Activated naive CD8-positive, alpha-beta T cell treated with anti-CD3 and anti-CD28 coated beads, Interleukin-2, amount 50 U/mL, for 24 hours (primary cell): Measurements from ENCODE around the gene IRF2BPL.

Experiments used
- ATAC-seq: fragments of 150-1000 bp; cut with Tn5 transposase; one replicate; pipeline ENCODE4 v1.10.0; 2021
- DNase-seq: peaks from one replicate; pipeline ENCODE4 v3.0.0; 2021
- H3K27ac Mint-ChIP-seq: one replicate; pipeline ENCODE4 v1.8.0; 2021; ENCODE audit warnings: mild to moderate bottlenecking, mixed read lengths
- H3K27me3 Mint-ChIP-seq: one replicate; pipeline ENCODE4 v1.8.0; 2021; ENCODE audit warnings: mixed read lengths
- H3K36me3 Mint-ChIP-seq: one replicate; pipeline ENCODE4 v1.8.0; 2021; ENCODE audit warnings: low read depth, mixed read lengths
- H3K4me1 Mint-ChIP-seq: one replicate; pipeline ENCODE4 v1.8.0; 2021; ENCODE audit warnings: mixed read lengths
- H3K4me3 Mint-ChIP-seq: one replicate; pipeline ENCODE4 v1.8.0; 2021; ENCODE audit warnings: mild to moderate bottlenecking, moderate library complexity, mixed read lengths
- H3K9me3 Mint-ChIP-seq: one replicate; pipeline ENCODE4 v1.8.0; 2021; ENCODE audit warnings: mixed read lengths

The IRF2BPL gene

GRCh38 chr14:77061630-77062257 lies 33.2 kb upstream of the IRF2BPL start:
- H3K27me3 Mint-ChIP-seq: no peaks in the 10 kb centered on the region
- H3K4me1 Mint-ChIP-seq: peaks cover 5% of the 10 kb centered on the region
- no peaks in the 10 kb centered on the region for H3K9me3 Mint-ChIP-seq

GRCh38 chr14:77059276-77059915 lies 30.9 kb upstream of the IRF2BPL start:
- ATAC-seq: no peak
- H3K27me3 Mint-ChIP-seq: no peaks in the 10 kb centered on the region
- H3K36me3 Mint-ChIP-seq: no peaks in the 10 kb centered on the region
- no peaks in the 10 kb centered on the region for H3K9me3 Mint-ChIP-seq
- H3K27ac Mint-ChIP-seq: no peak overlapping the region
- no peak for DNase-seq
- H3K4me1 Mint-ChIP-seq: peaks cover 7% of the 10 kb centered on the region
- H3K4me3 Mint-ChIP-seq: no peak overlapping the region

More at GRCh38 chr14:77061630-77062257, 33.2 kb upstream of the IRF2BPL start:
- DNase-seq (no peak), ATAC-seq (no peak)
- no peak overlapping the region for H3K27ac Mint-ChIP-seq
- H3K36me3 Mint-ChIP-seq: no peaks in the 10 kb centered on the region
- H3K4me3 Mint-ChIP-seq: no peak overlapping the region

GRCh38 chr14:77058785-77059184 lies 30.3 kb upstream of the IRF2BPL start:
- ATAC-seq (no peak), DNase-seq (no peak)
- peaks cover 7% of the 10 kb centered on the region for H3K4me1 Mint-ChIP-seq
- no peak overlapping the region for H3K4me3 Mint-ChIP-seq
- no peaks in the 10 kb centered on the region for H3K27me3 Mint-ChIP-seq
- no peaks in the 10 kb centered on the region for H3K9me3 Mint-ChIP-seq
- H3K36me3 Mint-ChIP-seq: no peaks in the 10 kb centered on the region
- H3K27ac Mint-ChIP-seq: no peak overlapping the region

GRCh38 chr14:77058117-77058516 lies 29.6 kb upstream of the IRF2BPL start:
- Mint-ChIP-seq H3K9me3 (no peaks in the 10 kb centered on the region), H3K27ac (no peak overlapping the region), H3K4me1 (peaks cover 12% of the 10 kb centered on the region), H3K4me3 (no peak overlapping the region), H3K36me3 (no peaks in the 10 kb centered on the region), H3K27me3 (no peaks in the 10 kb centered on the region)
- ATAC-seq (no peak), DNase-seq (no peak)

DNA sequence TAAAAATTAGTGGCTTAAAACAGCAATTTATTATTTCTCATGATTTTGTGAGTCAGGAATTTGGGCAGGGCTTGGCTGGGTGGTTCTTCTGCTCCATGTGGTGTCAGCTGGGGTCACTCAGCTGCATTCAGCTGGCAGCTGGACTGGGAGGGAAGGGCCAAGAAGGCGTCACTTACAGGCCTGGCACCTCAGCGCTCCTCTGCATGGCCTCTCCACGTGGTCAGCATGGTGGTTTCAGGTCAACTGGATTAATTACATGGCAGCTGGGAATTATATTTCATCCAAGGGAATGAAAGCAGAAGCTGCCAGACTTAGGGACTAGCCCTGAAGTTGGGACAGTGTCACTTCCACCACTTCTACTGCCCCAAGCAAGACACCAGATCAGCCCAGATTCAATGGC lies 27.5 kb upstream of the IRF2BPL start:
- DNase-seq: no peak
- no peak overlapping the region for H3K4me3 Mint-ChIP-seq
- ATAC-seq: no peak
- H3K27me3 Mint-ChIP-seq: no peaks in the 10 kb centered on the region
- H3K9me3 Mint-ChIP-seq: no peaks in the 10 kb centered on the region
- peaks cover 24% of the 10 kb centered on the region for H3K4me1 Mint-ChIP-seq
- H3K27ac Mint-ChIP-seq: no peak overlapping the region
- H3K36me3 Mint-ChIP-seq: no peaks in the 10 kb centered on the region

- peak overlapping the region; percentile 39 for H3K27ac Mint-ChIP-seq
- no peak for ATAC-seq
- no peak for DNase-seq
Observed at GRCh38 chr14:77055306-77055705, 26.8 kb upstream of the IRF2BPL start.

GRCh38 chr14:77053046-77053841 lies 24.7 kb upstream of the IRF2BPL start:
- Mint-ChIP-seq H3K36me3 (no peaks in the 10 kb centered on the region), H3K4me3 (no peak overlapping the region), H3K27ac (peak overlapping the region; percentile 49), H3K4me1 (peaks cover 19% of the 10 kb centered on the region), H3K27me3 (no peaks in the 10 kb centered on the region), H3K9me3 (no peaks in the 10 kb centered on the region)
- ATAC-seq (peak; percentile 88), DNase-seq (peak; percentile 87)

More at GRCh38 chr14:77055306-77055705, 26.8 kb upstream of the IRF2BPL start:
- no peaks in the 10 kb centered on the region for H3K9me3 Mint-ChIP-seq
- no peaks in the 10 kb centered on the region for H3K36me3 Mint-ChIP-seq
- H3K4me1 Mint-ChIP-seq: peaks cover 24% of the 10 kb centered on the region
- no peaks in the 10 kb centered on the region for H3K27me3 Mint-ChIP-seq
- no peak overlapping the region for H3K4me3 Mint-ChIP-seq

DNA sequence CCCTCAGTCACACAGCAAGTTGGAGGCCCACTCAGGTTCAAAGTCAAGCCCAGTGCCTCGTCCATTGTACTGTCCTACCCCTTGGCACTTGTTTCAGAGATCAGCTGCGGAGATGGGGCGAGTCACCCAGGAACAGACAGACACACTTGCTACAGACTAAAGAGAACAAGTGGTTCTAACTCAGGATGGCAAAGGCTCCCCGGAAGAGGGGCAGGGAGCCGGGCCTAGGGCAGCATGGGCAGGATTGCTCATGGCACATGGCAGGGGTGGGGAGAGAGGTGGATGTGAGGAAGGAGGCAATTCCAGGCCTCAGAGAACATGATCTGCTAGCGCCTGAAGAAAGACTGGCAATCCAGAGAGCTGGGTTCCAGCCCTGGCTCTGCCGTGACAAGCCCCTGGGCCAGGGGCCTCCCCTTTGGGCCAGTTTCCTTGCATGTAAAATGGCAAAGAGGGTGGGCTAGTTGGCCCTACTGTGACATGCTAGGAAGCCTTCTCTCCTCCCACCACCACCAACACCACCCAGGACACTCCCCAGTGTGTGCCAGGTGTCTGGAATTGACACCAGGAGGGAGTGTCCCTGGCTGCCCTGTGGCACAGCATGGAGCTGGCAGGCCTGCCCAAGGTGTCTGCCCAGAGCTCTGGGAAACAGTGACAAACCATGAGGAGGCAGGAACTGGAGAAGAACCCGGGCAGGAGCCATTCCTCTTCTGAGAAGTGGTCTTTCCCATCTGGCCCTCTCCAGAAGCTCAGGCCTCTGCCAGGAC lies 24.0 kb upstream of the IRF2BPL start:
- DNase-seq (no peak), ATAC-seq (peak; percentile 22)
- H3K27me3 Mint-ChIP-seq: no peaks in the 10 kb centered on the region
- H3K36me3 Mint-ChIP-seq: no peaks in the 10 kb centered on the region
- H3K4me1 Mint-ChIP-seq: peaks cover 19% of the 10 kb centered on the region
- no peak overlapping the region for H3K27ac Mint-ChIP-seq
- H3K9me3 Mint-ChIP-seq: no peaks in the 10 kb centered on the region
- no peak overlapping the region for H3K4me3 Mint-ChIP-seq

GRCh38 chr14:77051116-77051515 lies 22.6 kb upstream of the IRF2BPL start:
- Mint-ChIP-seq H3K27me3 (no peaks in the 10 kb centered on the region), H3K9me3 (no peaks in the 10 kb centered on the region), H3K4me3 (no peak overlapping the region), H3K4me1 (peaks cover 27% of the 10 kb centered on the region), H3K27ac (no peak overlapping the region), H3K36me3 (no peaks in the 10 kb centered on the region)
- ATAC-seq: no peak
- no peak for DNase-seq

DNA sequence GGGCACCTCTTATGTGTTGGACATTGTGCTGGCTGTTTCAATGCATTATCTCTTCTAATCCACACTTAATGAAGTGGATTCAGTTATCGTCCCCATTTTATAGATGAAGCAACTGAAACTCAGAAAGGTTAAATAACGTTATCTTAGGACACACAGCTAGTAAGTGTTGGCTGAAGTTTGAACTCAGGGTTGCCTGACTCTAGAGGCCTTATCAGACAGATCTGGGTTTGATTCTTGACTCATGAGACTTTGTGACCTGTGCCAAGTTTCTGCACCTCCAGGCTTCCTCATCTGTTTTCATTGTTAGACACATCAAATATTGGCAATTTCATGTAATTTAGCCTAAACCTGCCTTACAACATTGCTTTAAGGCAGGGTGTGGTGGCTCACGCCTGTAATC lies 18.2 kb upstream of the IRF2BPL start:
- H3K4me3 Mint-ChIP-seq: no peak overlapping the region
- H3K27ac Mint-ChIP-seq: no peak overlapping the region
- DNase-seq (no peak), ATAC-seq (no peak)
- no peaks in the 10 kb centered on the region for H3K36me3 Mint-ChIP-seq
- peaks cover 46% of the 10 kb centered on the region for H3K4me1 Mint-ChIP-seq
- no peaks in the 10 kb centered on the region for H3K9me3 Mint-ChIP-seq
- H3K27me3 Mint-ChIP-seq: no peaks in the 10 kb centered on the region

- no peak for DNase-seq
- Mint-ChIP-seq H3K27me3 (no peaks in the 10 kb centered on the region), H3K9me3 (no peaks in the 10 kb centered on the region), H3K4me3 (no peak overlapping the region), H3K4me1 (peaks cover 58% of the 10 kb centered on the region), H3K27ac (no peak overlapping the region), H3K36me3 (no peaks in the 10 kb centered on the region)
- ATAC-seq: no peak
Observed at GRCh38 chr14:77045238-77046162, 17.0 kb upstream of the IRF2BPL start.

DNA sequence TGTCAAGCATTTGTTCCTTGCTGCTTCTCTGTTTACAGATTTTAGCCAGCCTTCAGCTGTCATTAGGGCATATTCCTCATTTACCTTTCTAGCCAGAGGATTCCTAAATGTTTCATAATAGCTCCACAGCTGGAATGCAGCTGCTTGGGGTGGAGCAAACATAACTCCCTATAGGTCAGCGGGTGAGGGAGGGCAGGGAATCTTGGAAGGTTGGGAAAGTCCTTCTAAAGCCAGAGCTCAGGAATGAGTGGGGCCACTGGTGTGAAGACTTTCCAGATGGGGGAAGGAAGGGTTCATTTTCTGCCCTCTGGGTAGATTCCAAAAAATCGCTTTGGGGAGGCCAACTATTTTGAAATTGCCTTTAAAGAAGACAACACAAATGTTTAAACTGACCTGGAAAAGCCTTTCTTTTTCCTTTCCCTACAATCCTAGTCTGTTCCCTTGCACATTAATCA lies 16.3 kb upstream of the IRF2BPL start:
- Mint-ChIP-seq H3K4me1 (peaks cover 65% of the 10 kb centered on the region), H3K9me3 (no peaks in the 10 kb centered on the region), H3K27me3 (peaks cover 2% of the 10 kb centered on the region), H3K36me3 (no peaks in the 10 kb centered on the region), H3K4me3 (no peak overlapping the region), H3K27ac (no peak overlapping the region)
- no peak for ATAC-seq
- no peak for DNase-seq

DNA sequence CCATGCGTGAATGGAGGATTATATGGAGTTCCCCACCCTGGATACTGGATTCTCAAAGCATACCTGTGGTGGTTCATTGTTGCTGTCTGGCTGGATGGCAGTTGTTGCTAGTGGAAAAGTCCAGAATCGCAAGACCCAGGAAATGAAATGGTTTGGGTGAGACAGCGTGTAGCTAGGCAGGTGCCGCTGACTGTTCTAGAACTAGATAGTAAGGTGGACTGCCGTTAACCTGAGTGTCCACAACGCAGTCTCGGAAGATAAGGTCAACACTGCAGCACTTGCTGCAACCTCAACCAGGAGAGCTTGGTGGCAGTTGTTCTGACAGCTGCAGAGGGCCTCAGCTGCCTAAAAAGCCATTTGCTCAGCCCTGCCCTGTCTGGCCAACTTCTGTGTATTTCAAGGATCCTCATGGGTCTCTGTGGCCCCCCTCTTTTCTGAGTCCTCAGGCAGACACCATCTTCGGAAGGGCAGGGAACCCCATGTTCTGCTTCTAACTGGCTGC lies 15.5 kb upstream of the IRF2BPL start:
- ATAC-seq (no peak), DNase-seq (no peak)
- peak overlapping the region; percentile 54 for H3K4me3 Mint-ChIP-seq
- H3K9me3 Mint-ChIP-seq: no peaks in the 10 kb centered on the region
- H3K27me3 Mint-ChIP-seq: peaks cover 2% of the 10 kb centered on the region
- H3K4me1 Mint-ChIP-seq: peaks cover 73% of the 10 kb centered on the region
- H3K36me3 Mint-ChIP-seq: no peaks in the 10 kb centered on the region
- H3K27ac Mint-ChIP-seq: peak overlapping the region; percentile 80
